Panc1 (cell line): ENCODE measurements around the gene SFSWAP. TPM values are rescaled to one million over a fixed set of nuclear protein-coding genes. Genes with fewer than 3 reads are reported as not detected.

ENCODE experiments used
- ATAC-seq: fragments of 200-7000 bp; cut with Tn5 transposase; 2 replicates; pipeline ENCODE4 v1.9.1; 2020; ENCODE audit warnings: mild to moderate bottlenecking, moderate library complexity
- BruUV-seq: library from RNA; stranded (reverse); fragments of 400-500 nt; replicated peaks from 2 replicates; lab custom pipeline; 2021; lab: Mats Ljungman, UMichigan
- CTCF ChIA-PET: fragments of 300-600 bp; sonication (Branson Sonifier 250); formaldehyde crosslinking; loops from one replicate; lab custom pipeline; 2022; ENCODE audit warnings: antibody characterized with exemption; lab: Charles Lee
- POLR2A ChIA-PET: fragments of 300-600 bp; sonication (Branson Sonifier 250); formaldehyde crosslinking; loops from one replicate; lab custom pipeline; 2022; ENCODE audit warnings: antibody characterized with exemption; lab: Charles Lee
- DNase-seq: peaks from one replicate; pipeline ENCODE4 v3.0.0-alpha.2; 2010; ENCODE audit warnings: low read depth, low spot score
- H3K27ac ChIP-seq: 2 replicates; pipeline ENCODE4 v1.5.1; 2011; ENCODE audit warnings: mild to moderate bottlenecking, low read length, inconsistent platforms
- H3K27me3 ChIP-seq: fragments of 200-500 bp; sonication (Bioruptor generic); 2 replicates; pipeline ENCODE4 v1.6.0; 2014; ENCODE audit warnings: low read length, inconsistent platforms; ENCODE audit not compliant: control insufficient read depth, insufficient read depth
- H3K36me3 ChIP-seq: fragments of 200-500 bp; sonication (Bioruptor generic); 2 replicates; pipeline ENCODE4 v1.5.1; 2014; ENCODE audit warnings: inconsistent platforms, mild to moderate bottlenecking, low read length, moderate library complexity; ENCODE audit not compliant: control insufficient read depth, insufficient read depth
- H3K4me1 ChIP-seq: 2 replicates; pipeline ENCODE4 v1.5.1; 2011; ENCODE audit warnings: inconsistent platforms, mild to moderate bottlenecking, low read length, moderate library complexity; ENCODE audit not compliant: control insufficient read depth, insufficient read depth
- H3K4me3 ChIP-seq, 2 experiments: 2 replicates each; pipeline ENCODE4 v1.5.1; 2011 to 2012; ENCODE audit warnings: low read depth in 2 of 2, low read length in 2 of 2, mild to moderate bottlenecking in 2 of 2, inconsistent platforms in 1 of 2, moderate library complexity in 1 of 2
- H3K9me3 ChIP-seq: fragments of 200-500 bp; sonication (Bioruptor generic); 2 replicates; pipeline ENCODE4 v1.5.1; 2014; ENCODE audit warnings: low read depth, mild to moderate bottlenecking, inconsistent platforms, low read length, moderate library complexity; ENCODE audit not compliant: control insufficient read depth, insufficient read depth
- POLR2AphosphoS5 ChIP-seq: IDR thresholded peaks from 2 replicates; pipeline ENCODE4 v1.6.1; 2012; ENCODE audit warnings: mild to moderate bottlenecking, low read depth, low read length, moderate library complexity
- SIN3A ChIP-seq: IDR thresholded peaks from 2 replicates; pipeline ENCODE4 v1.6.1; 2012; ENCODE audit warnings: low read depth, mild to moderate bottlenecking, low read length, moderate library complexity, borderline replicate concordance; ENCODE audit not compliant: insufficient read depth
- TCF7L2 ChIP-seq: IDR thresholded peaks from 2 replicates; pipeline ENCODE4 v1.6.1; 2011; ENCODE audit warnings: mild to moderate bottlenecking, low read depth, low read length, inconsistent platforms
- in situ Hi-C: cut with HindIII; loops from 2 replicates; pipeline ENCODE4 v1.10.0; 2016; ENCODE audit warnings: low sequenced_read_pairs, low pct_unique_long_range_greater_than_20kb
- intact Hi-C: fragments of 100-400 bp; cut with micrococcal nuclease; formaldehyde crosslinking; loops from one replicate; pipeline ENCODE4 v1.10.0; 2022; ENCODE audit not compliant: unreplicated experiment
- total RNA-seq: library from RNA; stranded (reverse); gene quantifications from one replicate; pipeline ENCODE4 v1.2.1, GENCODE V29; 2021; ENCODE audit not compliant: unreplicated experiment
- TF ChIP-seq, protein P1 (sequence below): fragments of 450-650 bp; IDR thresholded peaks from 2 replicates; pipeline ENCODE4 v1.5.1; 2017; ENCODE audit warnings: mild to moderate bottlenecking
- TF ChIP-seq, protein P2 (sequence below), 2 experiments: IDR thresholded peaks; 2 replicates each; pipeline ENCODE4 v1.6.1; 2011 to 2012; ENCODE audit warnings: low read depth in 2 of 2, control low read depth in 1 of 2, low read length in 1 of 2, mild to moderate bottlenecking in 1 of 2, moderate library complexity in 1 of 2; ENCODE audit not compliant: insufficient read depth in 1 of 2

The SFSWAP gene
- total RNA-seq, 1 experiment from 2014 or later = 41.6 TPM

DNA sequence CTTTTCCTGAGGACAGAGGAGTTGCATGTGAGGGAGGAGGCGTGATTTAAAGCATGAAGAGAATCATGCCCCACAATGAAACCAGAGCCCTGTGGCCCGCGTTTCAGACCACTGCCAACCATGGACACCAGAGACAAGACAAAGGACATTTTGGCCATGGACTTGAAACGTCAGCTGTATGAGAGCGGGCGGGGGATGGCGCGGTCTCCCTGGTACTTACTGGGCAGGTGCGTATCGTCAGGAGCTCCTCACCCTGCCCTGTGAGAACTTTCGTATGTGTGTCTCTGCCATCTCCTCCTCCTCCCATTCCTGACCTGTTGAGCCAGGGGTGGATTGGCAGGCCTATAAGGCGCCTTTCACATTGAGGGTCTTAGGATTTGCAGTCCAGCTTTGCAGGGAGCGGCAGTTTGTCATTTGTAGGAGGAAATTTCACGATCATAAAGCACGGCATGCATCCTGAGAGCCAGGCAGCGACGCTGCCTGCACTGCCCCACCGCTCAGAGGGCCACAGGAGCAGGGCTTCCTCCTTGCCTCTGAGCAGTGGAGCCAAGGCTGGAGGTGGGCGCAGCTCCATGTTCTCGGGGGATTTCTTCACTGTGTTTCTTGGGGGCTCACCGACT lies 22.2 kb downstream of the SFSWAP start:
- Histone ChIP-seq H3K4me1 (peaks cover 15% of the 10 kb centered on the region), H3K27ac (no peak overlapping the region), H3K4me3 (no peak overlapping the region), H3K9me3 (no peaks in the 10 kb centered on the region), H3K27me3 (no peaks in the 10 kb centered on the region), H3K36me3 (peaks cover 13% of the 10 kb centered on the region)
- DNase-seq (no peak), ATAC-seq (no peak)
- POLR2A ChIA-PET = no interaction called here
- in situ Hi-C loops (no loop called here), intact Hi-C loops (no loop called here)
- CTCF ChIA-PET = interaction anchor here (0.5 kb wide), 1 partner anchor 21 kb away, joined by 4 read pairs; no protein-coding TSS in a partner anchor
- TF ChIP-seq, protein P1, sequence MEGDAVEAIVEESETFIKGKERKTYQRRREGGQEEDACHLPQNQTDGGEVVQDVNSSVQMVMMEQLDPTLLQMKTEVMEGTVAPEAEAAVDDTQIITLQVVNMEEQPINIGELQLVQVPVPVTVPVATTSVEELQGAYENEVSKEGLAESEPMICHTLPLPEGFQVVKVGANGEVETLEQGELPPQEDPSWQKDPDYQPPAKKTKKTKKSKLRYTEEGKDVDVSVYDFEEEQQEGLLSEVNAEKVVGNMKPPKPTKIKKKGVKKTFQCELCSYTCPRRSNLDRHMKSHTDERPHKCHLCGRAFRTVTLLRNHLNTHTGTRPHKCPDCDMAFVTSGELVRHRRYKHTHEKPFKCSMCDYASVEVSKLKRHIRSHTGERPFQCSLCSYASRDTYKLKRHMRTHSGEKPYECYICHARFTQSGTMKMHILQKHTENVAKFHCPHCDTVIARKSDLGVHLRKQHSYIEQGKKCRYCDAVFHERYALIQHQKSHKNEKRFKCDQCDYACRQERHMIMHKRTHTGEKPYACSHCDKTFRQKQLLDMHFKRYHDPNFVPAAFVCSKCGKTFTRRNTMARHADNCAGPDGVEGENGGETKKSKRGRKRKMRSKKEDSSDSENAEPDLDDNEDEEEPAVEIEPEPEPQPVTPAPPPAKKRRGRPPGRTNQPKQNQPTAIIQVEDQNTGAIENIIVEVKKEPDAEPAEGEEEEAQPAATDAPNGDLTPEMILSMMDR = no peak
- no peak for TF ChIP-seq SIN3A
- no peak for TF ChIP-seq POLR2AphosphoS5
- no peak for TF ChIP-seq TCF7L2
- TF ChIP-seq, protein P2, sequence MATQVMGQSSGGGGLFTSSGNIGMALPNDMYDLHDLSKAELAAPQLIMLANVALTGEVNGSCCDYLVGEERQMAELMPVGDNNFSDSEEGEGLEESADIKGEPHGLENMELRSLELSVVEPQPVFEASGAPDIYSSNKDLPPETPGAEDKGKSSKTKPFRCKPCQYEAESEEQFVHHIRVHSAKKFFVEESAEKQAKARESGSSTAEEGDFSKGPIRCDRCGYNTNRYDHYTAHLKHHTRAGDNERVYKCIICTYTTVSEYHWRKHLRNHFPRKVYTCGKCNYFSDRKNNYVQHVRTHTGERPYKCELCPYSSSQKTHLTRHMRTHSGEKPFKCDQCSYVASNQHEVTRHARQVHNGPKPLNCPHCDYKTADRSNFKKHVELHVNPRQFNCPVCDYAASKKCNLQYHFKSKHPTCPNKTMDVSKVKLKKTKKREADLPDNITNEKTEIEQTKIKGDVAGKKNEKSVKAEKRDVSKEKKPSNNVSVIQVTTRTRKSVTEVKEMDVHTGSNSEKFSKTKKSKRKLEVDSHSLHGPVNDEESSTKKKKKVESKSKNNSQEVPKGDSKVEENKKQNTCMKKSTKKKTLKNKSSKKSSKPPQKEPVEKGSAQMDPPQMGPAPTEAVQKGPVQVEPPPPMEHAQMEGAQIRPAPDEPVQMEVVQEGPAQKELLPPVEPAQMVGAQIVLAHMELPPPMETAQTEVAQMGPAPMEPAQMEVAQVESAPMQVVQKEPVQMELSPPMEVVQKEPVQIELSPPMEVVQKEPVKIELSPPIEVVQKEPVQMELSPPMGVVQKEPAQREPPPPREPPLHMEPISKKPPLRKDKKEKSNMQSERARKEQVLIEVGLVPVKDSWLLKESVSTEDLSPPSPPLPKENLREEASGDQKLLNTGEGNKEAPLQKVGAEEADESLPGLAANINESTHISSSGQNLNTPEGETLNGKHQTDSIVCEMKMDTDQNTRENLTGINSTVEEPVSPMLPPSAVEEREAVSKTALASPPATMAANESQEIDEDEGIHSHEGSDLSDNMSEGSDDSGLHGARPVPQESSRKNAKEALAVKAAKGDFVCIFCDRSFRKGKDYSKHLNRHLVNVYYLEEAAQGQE (IDR thresholded peaks at IDR 0.05; ENCODE audit: insufficient read depth in 1 of 2, low read depth in 2 of 2, low read length in 1 of 2) = no peak
- BruUV-seq = no TSS peak

DNA sequence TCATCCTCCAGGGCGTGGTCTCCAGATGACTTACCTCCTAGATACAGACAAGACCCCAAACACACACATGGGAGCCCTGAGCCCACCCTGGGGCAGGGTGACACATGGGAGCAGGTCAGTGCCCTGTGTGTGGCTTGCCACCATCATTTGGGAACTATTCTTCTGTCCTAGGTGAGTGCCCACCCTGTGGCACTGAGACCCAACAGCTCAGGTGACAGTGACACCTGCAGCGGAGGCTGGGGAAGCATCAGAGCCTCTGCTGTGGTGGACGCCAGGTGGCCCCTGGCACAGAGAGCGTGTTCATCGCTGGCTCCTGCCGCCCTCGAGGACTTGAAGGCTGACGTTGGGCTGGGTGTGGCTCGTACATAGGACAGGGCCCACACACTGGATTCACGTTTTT lies 23.0 kb downstream of the SFSWAP start:
- in situ Hi-C loops = no loop called here
- no peak for ATAC-seq
- H3K36me3 ChIP-seq = peaks cover 16% of the 10 kb centered on the region

More for the DNA sequence above, 23.0 kb downstream of the SFSWAP start:
- ChIA-PET CTCF (no interaction called here), POLR2A (no interaction called here)
- intact Hi-C loops = no loop called here
- no peak overlapping the region for H3K4me3 ChIP-seq
- no peaks in the 10 kb centered on the region for H3K9me3 ChIP-seq
- DNase-seq = no peak
- no peaks in the 10 kb centered on the region for H3K27me3 ChIP-seq
- peaks cover 15% of the 10 kb centered on the region for H3K4me1 ChIP-seq
- BruUV-seq = no TSS peak
- no peak overlapping the region for H3K27ac ChIP-seq
- TF ChIP-seq POLR2AphosphoS5 = no peak
- TF ChIP-seq TCF7L2 = no peak
- TF ChIP-seq, protein P2 (IDR thresholded peaks at IDR 0.05; ENCODE audit: insufficient read depth in 1 of 2, low read depth in 2 of 2, low read length in 1 of 2) = no peak
- no peak for TF ChIP-seq SIN3A
- TF ChIP-seq, protein P1 = no peak
